AG04450 (cell line): ENCODE measurements around the gene RFTN1. TPM values are rescaled to one million over a fixed set of nuclear protein-coding genes. Genes with fewer than 3 reads are reported as not detected.

Experiments
- CTCF ChIA-PET: fragments of 300-600, 350-600 bp; formaldehyde crosslinking; extraction: SDS; loops from one replicate; lab custom pipeline; 2022; ENCODE audit warnings: antibody characterized with exemption, inconsistent platforms; lab: Charles Lee
- POLR2A ChIA-PET: fragments of 350-600 bp; formaldehyde crosslinking; extraction: SDS; loops from one replicate; lab custom pipeline; 2021; ENCODE audit warnings: antibody characterized with exemption, inconsistent platforms; lab: Yijun Ruan, JAX
- DNase-seq: peaks from one replicate; pipeline ENCODE4 v3.0.0-alpha.2; 2011; ENCODE audit warnings: low read depth, low spot score
- H3K27ac ChIP-seq: one replicate; pipeline ENCODE4 v1.5.1; 2012; ENCODE audit warnings: low read depth, low read length, control low read depth
- H3K27me3 ChIP-seq: one replicate; pipeline ENCODE4 v1.6.0; 2012; ENCODE audit warnings: low read length; ENCODE audit not compliant: control insufficient read depth, insufficient read depth
- H3K4me3 ChIP-seq: 2 replicates; pipeline ENCODE4 v1.5.1; 2011; ENCODE audit warnings: mild to moderate bottlenecking, low read depth, low read length, control low read depth
- H3K9me3 ChIP-seq: 2 replicates; pipeline ENCODE4 v1.5.1; 2012; ENCODE audit warnings: low read length; ENCODE audit not compliant: control insufficient read depth, insufficient read depth
- polyA plus RNA-seq: library from polyadenylated mRNA; depleted of rRNA; stranded (reverse); fragments of >200 nt; gene quantifications from 2 replicates; pipeline ENCODE4 v1.2.3, GENCODE V29; 2011
- TF ChIP-seq, protein P1 (sequence below): IDR thresholded peaks from 2 replicates; pipeline ENCODE4 v1.5.1; 2011; ENCODE audit warnings: low read depth, low read length, control low read depth, inconsistent platforms

Gene RFTN1
- polyA plus RNA-seq, 1 experiment: 97.3 TPM

DNA sequence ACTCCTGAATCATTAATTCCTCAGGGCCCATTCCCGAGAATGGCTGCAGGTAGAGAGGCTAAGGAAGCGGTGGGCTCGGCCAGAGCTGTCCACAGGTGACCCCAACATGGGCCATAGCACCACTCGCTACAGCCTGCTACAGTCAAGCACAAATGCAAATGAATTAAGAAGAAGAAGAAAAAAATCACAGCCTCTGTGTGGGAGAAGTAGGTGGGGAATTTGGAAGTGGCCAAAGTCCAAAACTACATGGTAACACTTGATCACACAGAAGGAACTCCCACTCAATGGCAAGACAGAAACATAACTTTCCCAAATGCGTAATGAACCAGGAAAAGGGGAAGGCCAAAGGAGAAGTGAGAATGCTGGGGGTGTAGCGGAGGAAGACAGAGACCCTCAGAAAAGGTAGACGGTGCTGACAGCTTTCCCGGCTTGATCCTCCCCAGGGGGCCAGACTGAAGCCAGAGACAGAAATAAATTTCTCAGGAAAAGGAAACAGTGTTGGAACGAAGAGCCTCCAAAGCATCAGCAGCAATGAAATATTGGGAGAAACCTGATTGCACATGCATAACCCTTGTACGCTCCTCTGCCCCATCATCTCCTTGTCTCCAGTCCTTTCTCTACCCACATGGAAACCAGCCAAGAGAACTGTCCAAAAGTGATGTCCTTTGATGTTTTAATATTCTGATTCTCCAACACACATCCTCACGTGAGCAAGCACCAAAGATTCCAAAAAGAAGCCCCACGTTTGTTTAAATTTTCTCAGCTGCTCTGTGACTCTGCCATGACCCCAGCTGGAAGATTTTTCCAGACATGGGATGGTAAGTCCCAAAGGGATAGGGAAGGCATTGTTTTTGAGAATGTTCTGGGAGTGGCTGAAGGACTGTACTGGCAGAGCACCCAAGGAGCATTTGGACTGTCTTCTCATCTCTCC, 140.9 kb downstream of the RFTN1 start:
- CTCF ChIA-PET: interaction anchor here (1.2 kb wide), 1 partner anchor 83 kb away, joined by 3 read pairs; no protein-coding TSS in a partner anchor
- no peak for DNase-seq
- peaks cover 1% of the 10 kb centered on the region for H3K9me3 ChIP-seq

DNA sequence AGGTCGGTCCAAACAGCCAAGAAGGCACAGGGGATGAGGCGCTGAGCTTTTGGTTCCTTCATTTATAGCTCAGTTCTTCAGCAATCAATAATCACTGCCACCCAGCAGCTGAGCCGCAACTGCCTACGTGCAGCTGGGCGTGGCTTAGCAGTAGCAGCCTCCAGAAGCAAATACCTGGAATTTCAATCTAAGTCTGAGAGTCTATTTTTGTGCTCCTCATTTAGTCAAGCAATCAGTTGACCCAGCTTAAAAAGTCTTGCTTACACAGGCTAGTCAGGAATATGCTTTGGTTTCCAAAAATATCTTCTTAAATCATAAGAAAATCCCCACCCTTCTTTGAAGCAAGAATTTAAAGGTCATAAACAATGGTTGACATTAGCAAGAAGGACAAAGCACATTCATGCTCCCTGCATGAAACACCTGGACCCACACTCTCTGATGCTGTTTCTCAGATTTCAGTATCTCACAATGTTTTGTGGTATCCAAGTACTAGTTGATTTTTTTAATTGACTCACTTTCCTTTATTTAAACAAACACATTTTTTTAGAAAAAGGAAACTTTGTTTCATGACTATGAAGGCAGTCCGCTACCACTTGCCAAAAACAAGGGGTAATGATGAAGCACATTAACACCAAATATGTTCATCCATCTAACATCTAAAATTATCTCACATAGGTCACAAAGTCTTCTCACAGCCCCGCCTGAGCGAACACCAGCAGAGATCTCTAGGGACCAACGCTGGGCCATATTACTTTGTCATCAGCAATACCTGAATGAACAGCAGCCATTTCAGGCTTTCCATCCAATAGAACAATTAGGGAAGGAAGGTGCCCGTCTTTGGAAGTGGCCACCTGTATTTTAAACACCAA, 142.4 kb downstream of the RFTN1 start:
- Histone ChIP-seq H3K27me3 (no peaks in the 10 kb centered on the region), H3K4me3 (no peak overlapping the region), H3K9me3 (no peaks in the 10 kb centered on the region; the same call in 1 of the 2 replicates), H3K27ac (peak overlapping the region; percentile 84)
- DNase-seq: peak; percentile 79
- ChIA-PET POLR2A (no interaction called here), CTCF (interaction anchor here (1.0 to 1.6 kb wide), 3 partner anchors 13 to 141 kb away, joined by 3 to 4 read pairs (median 3); no protein-coding TSS in a partner anchor)
- TF ChIP-seq, protein P1, sequence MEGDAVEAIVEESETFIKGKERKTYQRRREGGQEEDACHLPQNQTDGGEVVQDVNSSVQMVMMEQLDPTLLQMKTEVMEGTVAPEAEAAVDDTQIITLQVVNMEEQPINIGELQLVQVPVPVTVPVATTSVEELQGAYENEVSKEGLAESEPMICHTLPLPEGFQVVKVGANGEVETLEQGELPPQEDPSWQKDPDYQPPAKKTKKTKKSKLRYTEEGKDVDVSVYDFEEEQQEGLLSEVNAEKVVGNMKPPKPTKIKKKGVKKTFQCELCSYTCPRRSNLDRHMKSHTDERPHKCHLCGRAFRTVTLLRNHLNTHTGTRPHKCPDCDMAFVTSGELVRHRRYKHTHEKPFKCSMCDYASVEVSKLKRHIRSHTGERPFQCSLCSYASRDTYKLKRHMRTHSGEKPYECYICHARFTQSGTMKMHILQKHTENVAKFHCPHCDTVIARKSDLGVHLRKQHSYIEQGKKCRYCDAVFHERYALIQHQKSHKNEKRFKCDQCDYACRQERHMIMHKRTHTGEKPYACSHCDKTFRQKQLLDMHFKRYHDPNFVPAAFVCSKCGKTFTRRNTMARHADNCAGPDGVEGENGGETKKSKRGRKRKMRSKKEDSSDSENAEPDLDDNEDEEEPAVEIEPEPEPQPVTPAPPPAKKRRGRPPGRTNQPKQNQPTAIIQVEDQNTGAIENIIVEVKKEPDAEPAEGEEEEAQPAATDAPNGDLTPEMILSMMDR: no peak

More for the DNA sequence above, 140.9 kb downstream of the RFTN1 start:
- POLR2A ChIA-PET: no interaction called here
- no peaks in the 10 kb centered on the region for H3K27me3 ChIP-seq
- H3K27ac ChIP-seq: peak overlapping the region; percentile 31
- TF ChIP-seq, protein P1: no peak
- H3K4me3 ChIP-seq: no peak overlapping the region

DNA sequence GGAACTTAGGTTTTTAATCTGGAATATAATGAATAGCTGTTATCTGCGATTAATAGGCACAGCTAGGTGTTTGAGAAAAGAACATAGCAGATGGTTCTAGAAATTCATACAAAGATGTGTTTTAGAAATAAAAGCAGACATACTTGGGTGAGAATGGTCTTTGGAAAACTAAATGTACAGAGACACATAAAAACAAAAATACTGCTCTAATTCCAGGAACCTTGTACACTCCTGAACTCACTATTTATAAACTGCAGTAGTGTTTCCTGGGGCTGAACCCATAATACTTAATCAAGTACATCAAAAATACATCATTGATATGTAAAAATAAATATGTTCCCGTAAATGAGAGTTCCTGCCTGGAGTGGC, 143.0 kb downstream of the RFTN1 start:
- ChIA-PET CTCF (interaction anchor here (1.0 to 1.6 kb wide), 2 partner anchors 12 to 141 kb away, joined by 3 to 4 read pairs; no protein-coding TSS in a partner anchor), POLR2A (no interaction called here)
- no peak for DNase-seq
- no peak overlapping the region for H3K4me3 ChIP-seq
- no peaks in the 10 kb centered on the region for H3K27me3 ChIP-seq
- no peaks in the 10 kb centered on the region; the same call in 1 of the 2 replicates for H3K9me3 ChIP-seq
- peak overlapping the region; percentile 83 for H3K27ac ChIP-seq
- TF ChIP-seq, protein P1: no peak

DNA sequence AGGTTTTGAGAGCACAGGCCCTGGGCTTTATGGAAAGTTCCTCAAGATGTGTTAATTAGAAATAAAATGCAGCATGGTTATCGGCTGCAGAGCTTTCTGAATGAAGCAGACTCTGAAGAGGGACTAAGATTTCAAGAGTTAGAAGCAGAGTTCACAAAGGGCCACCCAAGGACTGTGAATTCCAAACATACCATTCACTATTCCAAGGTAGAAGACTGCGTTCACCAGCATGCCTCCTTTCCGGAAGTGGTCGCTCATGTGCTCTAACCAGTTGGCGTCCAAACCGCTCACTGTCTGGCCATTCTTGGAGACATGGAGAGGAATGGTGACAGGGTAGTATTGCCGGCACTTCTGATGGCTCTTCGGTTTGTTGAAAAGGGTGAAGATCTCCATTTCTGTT, 143.6 kb downstream of the RFTN1 start:
- Histone ChIP-seq H3K9me3 (no peaks in the 10 kb centered on the region; the same call in 1 of the 2 replicates), H3K27me3 (no peaks in the 10 kb centered on the region), H3K27ac (no peak overlapping the region), H3K4me3 (no peak overlapping the region)
- POLR2A ChIA-PET: no interaction called here
- DNase-seq: no peak
- CTCF ChIA-PET: interaction anchor here (1.0 to 1.6 kb wide), 2 partner anchors 12 to 142 kb away, joined by 3 to 4 read pairs; no protein-coding TSS in a partner anchor
- TF ChIP-seq, protein P1: no peak
